HG03103 (cell line): ENCODE results near the gene TTLL10.
A peak's percentile ranks its signal among the peaks of the same experiment; 100 is the strongest.

Experiments
- ATAC-seq: cut with Tn5 transposase; IDR thresholded peaks from one replicate; pipeline ENCODE4 v1.9.1; 2021; ENCODE audit warnings: low read depth; ENCODE audit not compliant: unreplicated experiment

Gene TTLL10

GRCh38 chr1:1173793-1174415 is at the start of gene TTLL10:
TTLL10 (plus strand) TSS chr1:1173880; CDS start chr1:1179216, 5,336 bp downstream.
- no peak for ATAC-seq

- ATAC-seq: no peak
These were observed 49.2 kb upstream of the TTLL10 start for GRCh38 chr1:1124508-1124785.

- no peak for ATAC-seq
These were observed 48.7 kb upstream of the TTLL10 start for GRCh38 chr1:1124786-1125642.

- no peak for ATAC-seq
These were observed 47.7 kb upstream of the TTLL10 start for GRCh38 chr1:1125945-1126344.

GRCh38 chr1:1127551-1128451 is 45.9 kb upstream of the TTLL10 start:
- no peak for ATAC-seq

GRCh38 chr1:1128454-1129139 is 45.1 kb upstream of the TTLL10 start:
- ATAC-seq: no peak

GRCh38 chr1:1129381-1129821 is 44.3 kb upstream of the TTLL10 start:
- ATAC-seq: no peak

GRCh38 chr1:1130206-1131120 is 43.2 kb upstream of the TTLL10 start:
- no peak for ATAC-seq

GRCh38 chr1:1132042-1132950 is 41.4 kb upstream of the TTLL10 start:
- no peak for ATAC-seq

- ATAC-seq: no peak
These were observed 40.5 kb upstream of the TTLL10 start for GRCh38 chr1:1132956-1133750.

GRCh38 chr1:1134300-1134970 is 39.2 kb upstream of the TTLL10 start:
- ATAC-seq: no peak

- no peak for ATAC-seq
These were observed 38.1 kb upstream of the TTLL10 start for GRCh38 chr1:1135339-1136136.

- peak; percentile 25 for ATAC-seq
These were observed 37.0 kb upstream of the TTLL10 start for GRCh38 chr1:1136547-1137230.

- peak; percentile 49 for ATAC-seq
These were observed 36.2 kb upstream of the TTLL10 start for GRCh38 chr1:1137256-1138045.

GRCh38 chr1:1140673-1141072 is 33.0 kb upstream of the TTLL10 start:
- ATAC-seq: no peak
